ENCODE data around the gene ACTL8. TPM values are rescaled to one million over a fixed set of nuclear protein-coding genes. Genes with fewer than 3 reads are reported as not detected.

Gene ACTL8
- total and polyA plus RNA-seq, 7 experiments from 2014 or later: not detected

DNA sequence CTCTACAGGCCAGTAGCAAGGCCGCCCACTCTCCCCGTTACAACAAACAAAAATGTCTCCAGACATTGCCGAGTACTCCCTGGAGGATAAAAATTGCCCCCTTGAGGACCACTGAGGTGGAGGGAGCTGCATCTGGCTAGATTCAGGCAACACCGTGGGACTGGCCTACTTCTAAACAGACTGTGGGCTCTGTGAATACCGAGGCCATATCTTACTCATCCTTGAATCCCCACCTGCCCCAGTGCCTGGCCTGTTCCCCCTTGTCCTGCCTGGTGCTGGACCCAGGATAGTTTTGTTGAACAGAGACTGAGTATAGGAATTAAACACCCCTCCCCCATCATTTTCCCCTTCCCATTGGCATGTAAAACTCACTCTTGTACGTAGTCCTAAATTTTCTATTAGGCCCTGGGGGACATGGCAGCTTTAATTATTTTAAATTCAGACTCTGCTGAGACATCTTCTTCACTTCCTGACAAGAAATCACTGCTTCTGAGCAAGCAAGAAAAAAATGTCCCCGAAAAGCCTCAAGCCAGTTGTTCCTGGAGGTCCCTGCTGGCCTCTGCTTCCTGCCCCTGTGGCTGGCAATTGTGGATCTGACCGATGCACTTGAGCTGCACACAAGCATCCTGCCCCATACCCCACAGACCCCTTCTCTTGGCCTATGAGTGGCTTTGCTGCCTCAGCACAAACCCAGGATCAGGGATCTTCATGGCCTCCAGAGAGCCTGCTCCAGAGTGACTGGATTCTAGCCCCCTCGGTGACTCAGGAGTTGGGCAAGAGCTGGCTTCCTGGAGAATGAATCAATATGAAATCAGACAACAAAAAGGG lies 111.0 kb downstream of the ACTL8 start:
- CTCF ChIA-PET: interaction anchor here (1.0 kb wide), 1 partner anchor 13 kb away, joined by 3 read pairs; no protein-coding TSS in a partner anchor
- Mint-ChIP-seq H3K4me1 (no peaks in the 10 kb centered on the region), H3K27ac (peak overlapping the region in 1 of 9 donors; percentile 62), H3K9me3 (peaks cover 0 to 12% (median 4%) of the 10 kb centered on the region in 11 donors), H3K4me3 (no peak overlapping the region), H3K27me3 (peaks cover 0 to 20% (median 2%) of the 10 kb centered on the region in 5 donors), H3K36me3 (peaks cover 0 to 5% (median 0%) of the 10 kb centered on the region in 5 donors)
- Histone ChIP-seq H3K27ac (ENCODE audit: low read depth, low read length) (no peak overlapping the region), H3K9me3 (ENCODE audit: control insufficient read depth in 2 of 3, low read length in 3 of 3) (no peaks in the 10 kb centered on the region), H3K27me3 (ENCODE audit: control insufficient read depth in 2 of 2, insufficient read depth in 2 of 2, low read length in 2 of 2) (peaks cover 0 to 2% of the 10 kb centered on the region in 2 donors), H3K4me3 (ENCODE audit: low read length) (no peak overlapping the region), H3K4me1 (ENCODE audit: control insufficient read depth in 2 of 2, insufficient read depth in 2 of 2, low read length in 2 of 2) (no peaks in the 10 kb centered on the region), H3K36me3 (ENCODE audit: control insufficient read depth in 2 of 3, insufficient read depth in 3 of 3, low read length in 3 of 3) (no peaks in the 10 kb centered on the region)
- no peak for DNase-seq
- POLR2A ChIA-PET: no interaction called here
- intact Hi-C loops (cut with micrococcal nuclease): no loop called here
- ATAC-seq: no peak

DNA sequence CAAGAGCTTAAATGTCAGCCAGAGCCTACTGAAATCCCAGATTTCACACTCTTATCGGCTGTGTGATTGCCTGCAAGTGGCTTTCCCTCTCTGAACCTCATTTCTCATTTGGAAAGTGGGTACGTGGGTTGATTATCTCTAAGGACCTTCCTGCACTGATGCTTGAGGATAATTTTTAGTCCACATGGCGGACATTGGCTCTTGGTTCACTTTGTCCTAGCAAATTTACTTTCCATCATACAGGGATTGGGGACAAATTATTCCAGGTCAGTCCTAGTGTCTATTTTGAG lies 111.6 kb downstream of the ACTL8 start:
- peaks cover 0 to 5% (median 0%) of the 10 kb centered on the region in 5 donors for H3K36me3 Mint-ChIP-seq
- ChIA-PET CTCF (interaction anchor here (1.0 kb wide), 1 partner anchor 13 kb away, joined by 3 read pairs; no protein-coding TSS in a partner anchor), POLR2A (no interaction called here)
- no peak overlapping the region for H3K27ac Mint-ChIP-seq
- Histone ChIP-seq H3K27me3 (ENCODE audit: control insufficient read depth in 2 of 2, insufficient read depth in 2 of 2, low read length in 2 of 2) (peaks cover 0 to 2% of the 10 kb centered on the region in 2 donors), H3K9me3 (ENCODE audit: control insufficient read depth in 2 of 3, low read length in 3 of 3) (no peaks in the 10 kb centered on the region), H3K4me1 (ENCODE audit: control insufficient read depth in 2 of 2, insufficient read depth in 2 of 2, low read length in 2 of 2) (no peaks in the 10 kb centered on the region), H3K36me3 (ENCODE audit: control insufficient read depth in 2 of 3, insufficient read depth in 3 of 3, low read length in 3 of 3) (no peaks in the 10 kb centered on the region), H3K27ac (ENCODE audit: low read depth, low read length) (no peak overlapping the region), H3K4me3 (ENCODE audit: low read length) (no peak overlapping the region)
- ATAC-seq: no peak
- no peak overlapping the region for H3K4me3 Mint-ChIP-seq
- DNase-seq: no peak
- peaks cover 0 to 12% (median 4%) of the 10 kb centered on the region in 11 donors for H3K9me3 Mint-ChIP-seq
- H3K27me3 Mint-ChIP-seq: peaks cover 0 to 17% (median 0%) of the 10 kb centered on the region in 5 donors
- no peaks in the 10 kb centered on the region for H3K4me1 Mint-ChIP-seq
- intact Hi-C loops (cut with micrococcal nuclease): no loop called here

DNA sequence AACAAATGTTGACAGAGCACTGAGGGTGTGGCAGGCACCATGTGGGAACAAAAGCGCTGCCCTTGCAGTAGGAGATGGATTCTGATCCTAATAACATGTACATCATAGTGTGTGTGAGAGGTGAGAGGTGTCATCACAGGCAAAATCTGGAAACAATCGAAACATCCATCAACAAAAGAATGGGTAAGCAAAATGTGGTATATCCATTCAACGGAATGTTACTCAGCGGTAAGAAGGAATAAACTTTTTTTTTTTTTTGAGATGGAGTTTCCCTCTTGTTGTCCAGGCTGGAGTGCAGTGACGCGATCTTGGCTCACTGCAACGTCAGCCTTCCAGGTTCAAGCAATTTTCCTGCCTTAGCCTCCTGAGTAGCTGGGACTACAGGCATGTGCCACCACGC lies 112.3 kb downstream of the ACTL8 start:
- DNase-seq: no peak
- intact Hi-C loops (cut with micrococcal nuclease): no loop called here
- Mint-ChIP-seq H3K4me1 (no peaks in the 10 kb centered on the region), H3K27ac (no peak overlapping the region), H3K27me3 (peaks cover 0 to 12% (median 0%) of the 10 kb centered on the region in 5 donors), H3K36me3 (peaks cover 0 to 5% (median 0%) of the 10 kb centered on the region in 5 donors), H3K9me3 (peaks cover 0 to 12% (median 4%) of the 10 kb centered on the region in 11 donors), H3K4me3 (no peak overlapping the region)
- ChIA-PET CTCF (interaction anchor here (0.5 kb wide), 1 partner anchor 115 kb away, joined by 3 read pairs; no protein-coding TSS in a partner anchor), POLR2A (no interaction called here)
- ATAC-seq: no peak
- no peak overlapping the region for H3K4me3 ChIP-seq (ENCODE audit: low read length)
- peaks cover 0 to 2% of the 10 kb centered on the region in 2 donors for H3K27me3 ChIP-seq (ENCODE audit: control insufficient read depth in 2 of 2, insufficient read depth in 2 of 2, low read length in 2 of 2)
- H3K4me1 ChIP-seq (ENCODE audit: control insufficient read depth in 2 of 2, insufficient read depth in 2 of 2, low read length in 2 of 2): no peaks in the 10 kb centered on the region
- H3K36me3 ChIP-seq (ENCODE audit: control insufficient read depth in 2 of 3, insufficient read depth in 3 of 3, low read length in 3 of 3): no peaks in the 10 kb centered on the region
- no peaks in the 10 kb centered on the region for H3K9me3 ChIP-seq (ENCODE audit: control insufficient read depth in 2 of 3, low read length in 3 of 3)
- no peak overlapping the region for H3K27ac ChIP-seq (ENCODE audit: low read depth, low read length)

DNA sequence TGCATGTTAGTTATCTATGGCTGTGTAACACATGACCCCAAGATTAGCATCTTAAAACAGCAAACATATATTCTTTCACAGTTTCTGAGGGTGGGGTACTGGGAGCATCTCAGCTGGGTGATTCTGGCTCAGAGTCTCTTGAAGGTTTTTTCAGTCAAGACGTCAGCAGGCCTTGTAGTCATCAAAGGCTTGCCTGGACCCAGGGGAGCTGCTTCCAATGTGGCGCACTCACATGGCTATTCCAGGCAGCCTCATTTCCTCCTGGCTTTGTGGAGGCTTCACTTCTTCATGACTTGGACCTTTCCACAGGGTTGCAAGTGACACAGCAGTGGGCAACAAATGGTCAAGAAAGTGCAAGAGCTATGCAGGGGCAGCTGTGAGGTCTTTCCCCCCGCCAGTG lies 114.7 kb downstream of the ACTL8 start:
- Mint-ChIP-seq H3K4me1 (no peaks in the 10 kb centered on the region), H3K9me3 (peaks cover 0 to 12% (median 4%) of the 10 kb centered on the region in 11 donors), H3K27me3 (peaks cover 0 to 12% (median 0%) of the 10 kb centered on the region in 5 donors), H3K27ac (no peak overlapping the region), H3K36me3 (peaks cover 0 to 5% (median 0%) of the 10 kb centered on the region in 5 donors), H3K4me3 (no peak overlapping the region)
- intact Hi-C loops (cut with micrococcal nuclease): no loop called here
- H3K9me3 ChIP-seq (ENCODE audit: control insufficient read depth in 2 of 3, low read length in 3 of 3): no peaks in the 10 kb centered on the region
- H3K4me1 ChIP-seq (ENCODE audit: control insufficient read depth in 2 of 2, insufficient read depth in 2 of 2, low read length in 2 of 2): no peaks in the 10 kb centered on the region
- H3K4me3 ChIP-seq (ENCODE audit: low read length): no peak overlapping the region
- DNase-seq: no peak
- no peak overlapping the region for H3K27ac ChIP-seq (ENCODE audit: low read depth, low read length)
- ChIA-PET CTCF (no interaction called here), POLR2A (no interaction called here)
- ATAC-seq: no peak
- H3K27me3 ChIP-seq (ENCODE audit: control insufficient read depth in 2 of 2, insufficient read depth in 2 of 2, low read length in 2 of 2): peaks cover 0 to 2% of the 10 kb centered on the region in 2 donors
- H3K36me3 ChIP-seq (ENCODE audit: control insufficient read depth in 2 of 3, insufficient read depth in 3 of 3, low read length in 3 of 3): no peaks in the 10 kb centered on the region

DNA sequence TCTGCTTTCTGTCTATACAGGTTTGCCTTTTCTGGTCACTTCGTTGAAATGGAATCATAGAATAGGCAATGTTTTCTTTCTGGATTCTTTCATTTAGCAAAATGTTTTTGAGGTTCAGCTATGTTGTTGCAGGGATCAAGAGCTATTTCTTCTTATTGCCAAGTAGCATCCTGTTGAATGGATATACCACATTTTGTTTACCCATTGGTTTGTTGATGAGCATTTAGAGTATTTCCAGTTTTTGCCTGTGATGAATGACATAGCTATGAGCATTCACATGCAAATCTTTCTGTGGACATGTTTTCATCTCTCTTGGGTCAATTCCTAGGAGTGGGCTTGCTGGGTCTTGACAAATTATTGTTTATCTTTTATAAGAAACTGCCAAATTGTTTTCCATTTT lies 115.5 kb downstream of the ACTL8 start:
- peaks cover 0 to 12% (median 0%) of the 10 kb centered on the region in 5 donors for H3K27me3 Mint-ChIP-seq
- Histone ChIP-seq H3K4me1 (ENCODE audit: control insufficient read depth in 2 of 2, insufficient read depth in 2 of 2, low read length in 2 of 2) (no peaks in the 10 kb centered on the region), H3K27ac (ENCODE audit: low read depth, low read length) (no peak overlapping the region), H3K9me3 (ENCODE audit: control insufficient read depth in 2 of 3, low read length in 3 of 3) (no peaks in the 10 kb centered on the region), H3K27me3 (ENCODE audit: control insufficient read depth in 2 of 2, insufficient read depth in 2 of 2, low read length in 2 of 2) (no peaks in the 10 kb centered on the region), H3K36me3 (ENCODE audit: control insufficient read depth in 2 of 3, insufficient read depth in 3 of 3, low read length in 3 of 3) (no peaks in the 10 kb centered on the region), H3K4me3 (ENCODE audit: low read length) (no peak overlapping the region)
- intact Hi-C loops (cut with micrococcal nuclease): no loop called here
- ChIA-PET POLR2A (no interaction called here), CTCF (no interaction called here)
- peaks cover 0 to 5% (median 0%) of the 10 kb centered on the region in 5 donors for H3K36me3 Mint-ChIP-seq
- DNase-seq: no peak
- no peak overlapping the region for H3K27ac Mint-ChIP-seq
- ATAC-seq: no peak
- H3K4me1 Mint-ChIP-seq: no peaks in the 10 kb centered on the region
- peaks cover 0 to 12% (median 4%) of the 10 kb centered on the region in 11 donors for H3K9me3 Mint-ChIP-seq
- H3K4me3 Mint-ChIP-seq: no peak overlapping the region

DNA sequence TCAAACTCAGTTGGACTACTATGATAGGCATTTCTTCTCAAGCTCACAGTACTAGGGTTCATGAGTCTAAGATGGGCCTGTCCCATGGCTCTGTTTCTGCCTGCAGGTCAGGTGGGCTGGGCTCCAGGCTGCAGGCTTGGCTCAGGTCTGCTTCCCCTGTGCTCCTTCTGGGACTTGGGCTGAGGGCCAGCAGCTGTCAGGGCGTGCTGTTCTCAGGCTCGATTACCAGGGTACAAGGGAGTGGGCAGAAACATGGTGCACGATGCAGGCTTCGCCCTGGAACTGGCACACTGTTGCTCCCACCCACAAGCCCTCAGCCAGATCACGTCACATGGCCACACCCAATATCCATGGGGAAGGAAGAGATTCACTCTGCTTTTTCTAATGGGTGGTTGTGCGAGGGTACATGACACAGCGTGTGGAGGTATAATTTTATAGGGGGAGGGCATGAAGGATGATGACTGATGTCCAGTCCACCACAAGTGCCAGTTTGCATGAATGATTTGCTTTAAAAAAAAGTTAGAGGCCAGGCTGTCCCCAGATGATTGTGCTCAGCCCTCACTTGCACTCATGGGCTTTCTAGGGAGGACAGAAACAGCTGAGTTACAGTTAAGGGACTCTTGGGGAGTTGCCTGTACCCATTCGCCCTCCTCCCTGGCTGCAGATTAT lies 118.0 kb downstream of the ACTL8 start:
- H3K9me3 Mint-ChIP-seq: peaks cover 0 to 9% (median 1%) of the 10 kb centered on the region in 11 donors
- Histone ChIP-seq H3K36me3 (ENCODE audit: control insufficient read depth in 2 of 3, insufficient read depth in 3 of 3, low read length in 3 of 3) (no peaks in the 10 kb centered on the region), H3K9me3 (ENCODE audit: control insufficient read depth in 2 of 3, low read length in 3 of 3) (no peaks in the 10 kb centered on the region), H3K27ac (ENCODE audit: low read depth, low read length) (no peak overlapping the region), H3K4me1 (ENCODE audit: control insufficient read depth in 2 of 2, insufficient read depth in 2 of 2, low read length in 2 of 2) (no peaks in the 10 kb centered on the region), H3K27me3 (ENCODE audit: control insufficient read depth in 2 of 2, insufficient read depth in 2 of 2, low read length in 2 of 2) (no peaks in the 10 kb centered on the region), H3K4me3 (ENCODE audit: low read length) (no peak overlapping the region)
- no peak for ATAC-seq
- ChIA-PET CTCF (no interaction called here), POLR2A (no interaction called here)
- no peaks in the 10 kb centered on the region for H3K4me1 Mint-ChIP-seq
- peaks cover 0 to 5% (median 0%) of the 10 kb centered on the region in 5 donors for H3K36me3 Mint-ChIP-seq
- peaks cover 0 to 7% (median 3%) of the 10 kb centered on the region in 5 donors for H3K27me3 Mint-ChIP-seq
- no peak for DNase-seq
- intact Hi-C loops (cut with micrococcal nuclease): no loop called here
- H3K4me3 Mint-ChIP-seq: no peak overlapping the region
- no peak overlapping the region for H3K27ac Mint-ChIP-seq

Measured in naive thymus-derived CD4-positive, alpha-beta T cell (primary cell).